GM18511 (cell line): Measurements from ENCODE around the gene RPTOR.

Experiments used
- ATAC-seq: cut with Tn5 transposase; IDR thresholded peaks from one replicate; pipeline ENCODE4 v1.9.1; 2021; ENCODE audit warnings: mild to moderate bottlenecking, moderate library complexity; ENCODE audit not compliant: unreplicated experiment

The RPTOR gene

GRCh38 chr17:80835816-80836657 is 291.4 kb downstream of the RPTOR start:
- ATAC-seq, result no peak

DNA sequence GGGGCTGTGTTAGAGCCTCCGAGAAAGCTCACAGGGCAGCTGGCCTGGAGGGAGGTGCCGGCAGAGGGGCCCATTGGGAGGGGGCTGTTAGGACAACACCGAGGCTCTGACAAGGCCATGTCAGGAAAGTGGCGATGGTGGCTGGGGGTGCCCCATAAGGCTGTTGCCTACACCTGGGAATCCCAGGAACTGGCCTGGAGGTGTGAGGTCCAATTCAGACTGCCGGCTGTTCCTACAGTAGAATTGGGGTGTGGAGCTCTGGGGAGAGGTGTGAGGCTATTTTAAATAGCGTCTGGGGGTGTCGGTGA is 292.0 kb downstream of the RPTOR start:
- no peak for ATAC-seq

DNA sequence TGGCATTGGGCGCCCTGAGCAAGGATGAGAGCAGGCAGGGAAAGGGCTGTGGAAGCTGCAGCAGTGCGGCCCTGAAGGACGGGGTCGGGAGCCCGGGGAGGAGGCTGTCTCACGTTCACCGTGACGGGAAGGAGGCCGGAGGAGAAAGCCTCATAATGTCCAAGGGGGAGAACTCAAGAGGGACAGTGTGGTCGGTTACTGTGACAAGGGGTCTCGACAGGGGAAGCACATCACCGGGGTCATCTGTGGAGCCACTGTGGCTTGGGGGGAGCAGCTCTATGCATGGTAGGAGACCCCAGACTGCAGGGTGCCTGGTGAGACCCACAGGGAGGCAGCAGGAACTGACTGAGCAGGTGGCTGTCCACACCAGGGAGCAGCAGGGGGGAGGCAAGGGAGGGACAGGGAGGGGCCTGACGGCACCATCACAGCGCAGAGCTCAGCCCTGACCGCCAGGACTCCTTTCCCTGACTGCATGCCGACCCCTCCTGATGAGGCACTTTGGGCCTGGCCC is 292.4 kb downstream of the RPTOR start:
- ATAC-seq, result no peak

DNA sequence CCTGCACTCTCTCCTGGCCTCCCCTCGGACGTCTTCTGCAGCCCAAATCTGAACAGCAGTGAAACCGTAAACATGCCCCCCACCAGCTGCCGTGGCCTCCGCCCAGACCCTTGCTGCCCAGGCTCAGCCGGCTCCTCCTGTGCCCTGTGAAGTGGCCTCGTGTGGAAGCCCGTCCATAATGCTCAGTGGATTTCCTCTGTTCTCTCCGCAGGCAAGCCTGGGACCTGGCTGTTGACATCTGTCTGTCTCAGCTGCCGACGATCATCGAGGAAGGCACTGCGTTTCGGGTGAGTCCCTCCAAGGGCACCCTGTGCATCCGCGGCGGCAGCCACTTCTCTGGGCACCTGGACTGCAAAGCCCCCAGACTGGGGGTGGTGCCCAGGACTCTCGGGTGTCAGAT is 293.1 kb downstream of the RPTOR start:
- no peak for ATAC-seq

DNA sequence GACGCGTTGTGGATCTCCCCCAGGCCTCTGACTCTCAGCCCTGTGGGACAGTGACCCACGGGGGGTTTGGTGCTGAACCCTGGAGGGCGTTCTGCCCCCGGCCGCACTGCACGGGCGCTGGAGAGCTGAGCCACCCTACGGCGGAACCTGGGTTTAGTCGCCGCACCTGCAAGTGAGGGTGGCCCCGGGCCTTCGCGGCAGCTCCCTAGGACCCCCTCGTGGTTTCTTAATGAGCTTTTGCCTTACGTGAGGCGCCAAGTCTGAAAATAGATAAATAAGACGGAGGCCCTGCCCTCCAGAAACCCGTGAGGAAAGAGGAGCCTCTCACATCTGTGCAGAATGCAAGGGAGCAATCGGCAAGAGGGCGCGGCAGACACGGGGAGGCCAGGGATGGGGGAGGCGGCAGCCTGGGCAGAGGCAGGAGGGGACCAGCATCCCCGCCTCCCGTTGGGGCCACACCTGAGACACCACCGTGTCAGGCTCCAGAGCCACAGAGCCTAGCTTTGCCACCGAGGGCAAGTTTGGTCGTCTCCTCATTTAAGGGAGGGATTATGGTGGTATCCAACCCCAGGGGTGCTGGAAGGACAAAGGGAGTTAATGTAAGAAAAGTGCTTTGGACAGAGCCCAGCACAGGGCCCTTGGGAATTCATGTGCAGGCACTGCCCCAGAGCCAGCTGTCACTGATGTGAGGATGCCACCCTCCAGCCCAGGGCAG is 293.8 kb downstream of the RPTOR start:
- ATAC-seq, result no peak

- no peak for ATAC-seq
Observed at GRCh38 chr17:80839026-80839345, 294.3 kb downstream of the RPTOR start.

GRCh38 chr17:80839511-80839941 is 294.9 kb downstream of the RPTOR start:
- no peak for ATAC-seq

- no peak for ATAC-seq
Observed at GRCh38 chr17:80839970-80840369, 295.3 kb downstream of the RPTOR start.

GRCh38 chr17:80842456-80843013 is 297.9 kb downstream of the RPTOR start:
- no peak for ATAC-seq

DNA sequence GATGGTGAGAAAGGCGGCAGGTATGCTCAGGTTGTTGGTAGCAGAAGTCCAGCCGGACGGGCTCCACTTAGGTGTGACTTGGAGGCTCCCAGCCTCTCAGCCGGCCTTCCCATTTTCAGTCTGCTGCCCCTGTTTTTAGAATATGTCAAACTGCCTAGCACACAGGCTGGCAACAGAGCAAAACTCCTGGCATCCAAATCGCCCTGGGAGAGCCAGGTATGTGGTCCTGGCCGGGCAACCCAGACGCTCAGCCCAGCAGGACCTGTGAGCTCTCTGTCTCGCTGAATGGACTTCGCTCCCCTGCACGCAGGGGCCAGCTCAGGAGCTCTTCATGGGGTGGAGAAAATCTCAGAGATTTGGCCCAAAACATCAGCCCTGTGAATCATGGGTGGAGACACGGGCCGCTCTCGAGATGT is 299.1 kb downstream of the RPTOR start:
- ATAC-seq, result no peak

- no peak for ATAC-seq
Observed at GRCh38 chr17:80844418-80844990, 299.9 kb downstream of the RPTOR start.

DNA sequence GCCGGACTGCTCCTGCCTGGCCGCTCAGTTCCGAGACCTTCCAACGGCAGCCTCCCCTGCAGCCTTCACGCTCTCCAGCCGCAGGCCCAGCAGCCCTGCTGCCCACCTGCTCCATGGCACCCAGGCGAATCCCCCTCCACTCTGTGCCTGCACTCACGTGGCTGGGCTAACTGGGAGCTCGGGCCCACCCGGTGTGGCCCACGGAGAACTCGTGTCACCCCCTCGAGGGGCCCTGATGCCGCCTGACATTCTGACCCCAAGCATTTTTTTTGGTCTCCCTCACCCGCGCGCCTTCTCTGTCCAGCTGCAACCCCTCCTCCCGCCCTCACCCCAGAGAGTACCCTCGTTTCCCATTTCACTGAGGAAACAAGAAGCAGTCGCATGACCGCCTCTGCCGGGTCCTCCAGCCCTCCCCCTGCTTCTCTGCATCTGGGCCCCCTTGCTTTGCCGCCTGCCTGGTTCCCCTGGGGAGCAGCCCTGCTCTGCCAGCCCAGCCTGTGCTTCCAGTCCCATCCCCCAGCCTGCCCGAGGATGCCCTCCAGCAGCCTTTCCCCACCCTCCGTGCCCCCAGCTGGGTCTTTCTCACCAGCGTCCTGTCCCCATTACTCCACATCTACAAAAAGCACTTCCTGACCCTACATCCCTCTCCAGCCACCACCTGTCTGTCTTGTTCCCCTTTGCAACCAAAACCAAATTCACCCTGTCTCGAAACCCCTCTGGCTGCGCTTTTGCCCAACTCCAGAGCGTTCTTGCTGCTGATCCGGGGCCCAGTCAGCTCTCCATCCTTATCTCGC is 300.6 kb downstream of the RPTOR start:
- no peak for ATAC-seq

GRCh38 chr17:80845863-80846671 is 301.4 kb downstream of the RPTOR start:
- no peak for ATAC-seq

DNA sequence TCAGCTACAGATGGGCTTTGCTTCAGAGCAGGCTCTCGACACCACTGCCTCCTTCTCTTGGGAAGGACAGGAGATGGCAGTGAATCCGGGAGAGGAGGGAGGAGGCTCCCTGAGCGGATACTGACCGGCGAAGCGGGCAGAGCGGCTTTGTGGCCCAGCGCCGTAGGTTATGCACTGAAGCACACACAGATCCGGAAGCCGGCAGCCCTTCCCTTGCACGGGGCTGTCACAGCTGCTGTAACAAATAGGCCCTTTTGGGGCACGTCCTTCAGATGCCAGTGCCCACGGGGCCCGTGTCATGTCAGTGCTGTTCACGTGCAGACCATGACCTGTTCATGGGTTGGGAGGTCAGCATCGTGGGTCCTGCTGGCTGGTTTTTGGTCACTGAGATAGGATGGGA is 302.3 kb downstream of the RPTOR start:
- ATAC-seq, result no peak

GRCh38 chr17:80847496-80848230 is 303.0 kb downstream of the RPTOR start:
- ATAC-seq, result no peak

DNA sequence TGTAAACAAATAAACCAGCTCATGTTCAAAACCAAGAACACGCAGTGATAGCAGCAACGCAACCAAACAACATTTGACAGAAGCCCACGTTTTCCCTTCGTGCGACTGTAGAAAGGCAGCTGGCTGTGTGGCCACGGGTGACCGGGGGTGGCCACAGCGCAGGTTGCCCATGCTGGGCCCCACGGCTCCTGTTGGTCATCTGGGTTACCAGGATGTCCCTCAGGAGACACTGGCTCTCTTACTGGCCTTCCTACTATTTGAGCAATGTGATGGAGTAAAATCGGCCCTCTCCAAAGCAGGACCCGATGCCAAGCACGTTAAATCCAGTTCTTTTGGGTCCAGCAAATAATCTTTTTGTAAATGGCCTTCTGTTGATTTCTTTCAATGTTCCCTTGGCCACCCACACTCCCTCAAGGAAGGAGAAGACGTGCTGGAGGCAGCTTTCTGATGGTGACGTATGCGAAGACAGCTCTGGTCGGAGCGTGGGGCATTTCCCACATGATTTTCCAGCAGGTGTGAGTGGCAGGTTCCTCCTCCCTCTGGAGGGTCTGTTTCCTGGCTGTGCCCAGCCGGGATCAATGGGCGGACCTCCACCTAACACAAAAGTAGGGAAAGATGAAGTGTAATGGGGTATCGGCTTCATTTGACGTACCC is 303.9 kb downstream of the RPTOR start:
- ATAC-seq, result no peak

- ATAC-seq, result no peak
Observed at GRCh38 chr17:80849119-80849518, 304.5 kb downstream of the RPTOR start.

- ATAC-seq, result no peak
Observed at GRCh38 chr17:80850109-80850508, 305.5 kb downstream of the RPTOR start.

DNA sequence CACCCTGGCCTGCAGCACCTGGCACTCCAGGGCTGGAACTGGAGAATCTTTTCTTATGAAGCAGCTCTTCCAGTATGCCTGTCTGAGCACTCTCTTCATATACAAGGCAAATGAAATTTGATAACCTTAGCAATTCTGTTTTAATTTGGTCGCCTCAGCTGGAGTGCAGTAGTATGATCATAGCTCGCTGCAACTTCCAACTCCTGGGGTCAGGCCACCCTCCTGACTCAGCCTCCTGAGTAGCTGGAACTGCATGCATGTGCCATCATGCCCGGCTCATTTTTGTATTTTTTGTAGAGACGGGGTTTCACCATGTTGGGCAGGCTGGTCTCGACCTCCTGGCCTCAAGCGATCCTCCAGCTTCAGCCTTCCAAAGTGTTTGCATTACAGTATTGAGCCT is 306.2 kb downstream of the RPTOR start:
- no peak for ATAC-seq
